GM23248 (cell line): ENCODE data around the gene RNF214.

Source experiments
- EZH2 ChIP-seq: fragments of 200-600 bp; sonication (generic); IDR thresholded peaks from 2 replicates; pipeline ENCODE4 v1.6.1; 2018; ENCODE audit warnings: antibody characterized with exemption, mild to moderate bottlenecking; ENCODE audit not compliant: insufficient read depth, poor library complexity, severe bottlenecking
- EZH2phosphoT487 ChIP-seq: fragments of 200-600 bp; sonication (generic); IDR thresholded peaks from 2 replicates; pipeline ENCODE4 v1.6.1; 2018; ENCODE audit warnings: antibody characterized with exemption, moderate library complexity, mild to moderate bottlenecking, low read depth; ENCODE audit not compliant: insufficient read depth

DNA sequence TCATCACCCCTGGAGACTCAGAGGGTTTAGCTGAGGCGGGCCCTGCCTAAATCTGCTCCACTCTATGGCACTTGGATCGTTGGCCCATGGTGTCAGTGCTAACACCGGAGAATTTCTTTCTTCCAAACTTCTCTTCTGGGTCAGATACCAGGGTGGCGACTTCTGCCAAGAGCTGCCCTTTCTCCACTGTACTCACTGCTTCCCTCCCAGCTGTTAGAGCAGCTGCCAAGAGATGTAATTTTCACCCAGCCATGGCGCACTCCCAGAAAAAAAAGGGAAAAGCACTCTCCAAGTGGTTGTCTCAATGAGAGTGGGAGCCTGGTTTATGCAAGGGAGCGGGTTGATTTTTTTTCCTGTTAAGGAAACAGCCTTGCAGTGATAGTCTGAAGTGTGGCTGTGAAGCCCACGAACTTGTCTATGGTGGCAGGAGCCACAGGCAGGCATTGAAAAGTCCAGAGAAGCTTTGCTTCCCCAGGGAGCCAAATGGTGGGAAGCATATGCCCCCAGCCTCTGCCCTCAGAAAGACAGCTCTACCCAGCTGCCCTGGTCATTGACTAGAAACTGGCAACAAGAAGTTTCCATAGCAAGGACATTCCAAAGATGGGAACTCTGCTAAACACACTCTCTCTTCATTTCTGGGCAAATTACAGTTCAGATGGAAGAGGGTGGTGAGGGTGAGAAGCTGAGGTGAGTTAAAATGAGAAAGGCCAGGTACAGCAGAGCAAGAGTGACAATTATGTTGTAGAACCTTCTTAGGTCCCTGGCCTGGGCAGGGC lies 11.3 kb upstream of the RNF214 start:
- TF ChIP-seq EZH2 (no peak), EZH2phosphoT487 (no peak)
